Common myeloid progenitor, CD34-positive (primary cell): ENCODE data around the gene FLACC1.
"Not testable (repeated sequence)": the region's sequence is repeated elsewhere in the genome, so short reads cannot be mapped to it uniquely, and the experiment has no call there.

Experiments
- CTCF ChIA-PET: fragments of 350-600 bp; sonication (Branson Sonifier 250); formaldehyde crosslinking; loops from one replicate; lab custom pipeline; 2021; ENCODE audit warnings: antibody characterized with exemption; lab: Charles Lee
- POLR2A ChIA-PET: fragments of 350-600 bp; sonication (Branson Sonifier 250); formaldehyde crosslinking; loops from one replicate; lab custom pipeline; 2021; ENCODE audit warnings: antibody characterized with exemption; lab: Charles Lee
- DNase-seq, 3 donors: peaks; one replicate each; pipeline versions ENCODE4 v3.0.0 to v3.0.0-alpha.2; 2013
- H3K27ac ChIP-seq, 2 experiments: 1 replicate in 1 of 2; 2 replicates in 1 of 2; pipeline ENCODE4 v1.7.0; 2013; ENCODE audit warnings: inconsistent platforms in 2 of 2, low read length in 2 of 2, mild to moderate bottlenecking in 2 of 2, low read depth in 1 of 2, moderate library complexity in 1 of 2; ENCODE audit not compliant: severe bottlenecking in 2 of 2, insufficient read depth in 1 of 2, poor library complexity in 1 of 2
- H3K27me3 ChIP-seq, 5 experiments: replicated peaks in 2 of 5; 1 replicate in 3 of 5; 2 replicates in 2 of 5; pipeline versions ENCODE4 v1.6.1 to v1.7.0; 2013; ENCODE audit warnings: low read length in 4 of 5, mild to moderate bottlenecking in 2 of 5, moderate library complexity in 2 of 5, inconsistent platforms in 1 of 5; ENCODE audit not compliant: insufficient read depth in 5 of 5, control insufficient read depth in 4 of 5
- H3K36me3 ChIP-seq, 4 experiments: 1 replicate in 2 of 4; 2 replicates in 2 of 4; pipeline versions ENCODE4 v1.6.1 to v1.7.0; 2013; ENCODE audit warnings: low read length in 3 of 4, control low read depth in 1 of 4, mild to moderate bottlenecking in 1 of 4; ENCODE audit not compliant: control insufficient read depth in 4 of 4, insufficient read depth in 4 of 4
- H3K4me1 ChIP-seq, 4 experiments: 1 replicate in 3 of 4; 2 replicates in 1 of 4; pipeline versions ENCODE4 v1.6.1 to v1.7.1; 2013; ENCODE audit warnings: low read length in 3 of 4, mild to moderate bottlenecking in 3 of 4, control low read depth in 1 of 4, inconsistent platforms in 1 of 4, moderate library complexity in 1 of 4; ENCODE audit not compliant: control insufficient read depth in 4 of 4, insufficient read depth in 4 of 4; ENCODE audit errors: control extremely low read depth in 1 of 4
- H3K4me3 ChIP-seq, 7 experiments: 1 replicate in 4 of 7; 2 replicates in 3 of 7; pipeline versions ENCODE4 v1.5.1 to v1.7.0; 2013; ENCODE audit warnings: mild to moderate bottlenecking in 7 of 7, low read length in 6 of 7, moderate library complexity in 6 of 7, inconsistent platforms in 2 of 7, low read depth in 2 of 7, control low read depth in 1 of 7; ENCODE audit not compliant: insufficient read depth in 4 of 7, control insufficient read depth in 1 of 7; ENCODE audit errors: extremely low read depth in 1 of 7
- H3K9me3 ChIP-seq, 5 experiments: 1 replicate in 4 of 5; 2 replicates in 1 of 5; pipeline versions ENCODE4 v1.6.1 to v1.7.1; 2013; ENCODE audit warnings: low read length in 4 of 5, mild to moderate bottlenecking in 2 of 5, inconsistent platforms in 1 of 5, low read depth in 1 of 5, moderate library complexity in 1 of 5; ENCODE audit not compliant: control insufficient read depth in 4 of 5, insufficient read depth in 2 of 5; ENCODE audit errors: control extremely low read depth in 1 of 5
- WGBS: methylation state at CpG from one replicate; pipeline ENCODE4 v1.1.5; 2013; ENCODE audit not compliant: insufficient coverage; 5-methylcytosine and 5-hydroxymethylcytosine counted together

FLACC1 gene

GRCh38 chr2:201242571-201243277, 114.4 kb downstream of the FLACC1 start:
- CTCF ChIA-PET = interaction anchor here (1.1 to 4.5 kb wide), 6 partner anchors 9 to 122 kb away, joined by 3 to 26 read pairs (median 4); partner anchors contain the start of gene CASP8
- POLR2A ChIA-PET = interaction anchor here (0.5 to 1.1 kb wide), 2 partner anchors 9 to 15 kb away, joined by 3 read pairs; no protein-coding TSS in a partner anchor

DNA sequence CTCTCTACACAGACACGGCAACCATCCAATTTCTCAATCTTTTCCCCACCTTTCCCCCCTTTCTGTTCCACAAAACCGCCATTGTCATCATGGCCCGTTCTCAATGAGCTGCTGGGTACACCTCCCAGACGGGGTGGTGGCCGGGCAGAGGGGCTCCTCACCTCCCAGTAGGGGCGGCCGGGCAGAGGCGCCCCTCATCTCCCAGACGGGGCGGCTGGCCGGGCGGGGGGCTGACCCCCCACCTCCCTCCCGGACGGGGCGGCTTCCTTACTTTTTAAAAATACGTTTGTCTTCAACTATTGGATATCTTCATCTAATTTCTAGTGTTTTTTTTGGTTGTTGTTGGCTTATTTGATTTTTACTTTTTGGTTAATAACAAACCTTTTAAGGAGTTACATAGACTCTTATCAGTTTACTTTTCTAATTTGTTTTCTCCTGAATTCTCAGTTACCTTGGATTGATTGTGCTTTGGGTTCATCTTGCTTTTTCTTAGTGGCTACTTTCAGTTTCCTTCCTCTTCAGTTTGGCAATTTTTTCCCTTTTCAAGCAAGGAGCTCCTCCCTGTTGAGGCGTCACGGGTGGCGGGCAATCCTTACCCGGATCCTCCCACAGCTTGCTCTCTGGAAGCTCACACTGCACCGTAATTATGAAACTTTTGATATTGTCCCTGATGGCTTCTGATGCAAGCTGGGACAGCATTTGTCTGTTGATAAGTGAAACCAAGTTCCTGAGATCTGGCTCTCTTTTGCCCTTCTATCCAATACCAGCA, 117.8 kb downstream of the FLACC1 start:
- WGBS = 72% methylated on average over 8 of the region's 21 CpGs
- H3K36me3 ChIP-seq = peaks cover 0 to 22% (median 7%) of the 10 kb centered on the region in 4 experiments
- H3K9me3 ChIP-seq, POLR2A ChIA-PET, H3K27me3 ChIP-seq: not testable (repeated sequence)
- peak overlapping the region in 2 of 7 experiments; percentile 6 to 32 for H3K4me3 ChIP-seq
- CTCF ChIA-PET = interaction anchor here (0.9 to 1.2 kb wide), 4 partner anchors 9 to 19 kb away, joined by 3 to 4 read pairs (median 4); no protein-coding TSS in a partner anchor
- DNase-seq = peak in 2 of 3 donors; percentile 52 to 57
- peak overlapping the region in 1 of 2 experiments; percentile 65 for H3K27ac ChIP-seq
- peaks cover 32 to 61% (median 40%) of the 10 kb centered on the region in 4 experiments for H3K4me1 ChIP-seq

More at GRCh38 chr2:201242571-201243277, 114.4 kb downstream of the FLACC1 start:
- Histone ChIP-seq H3K4me1 (peaks cover 15 to 29% (median 22%) of the 10 kb centered on the region in 4 experiments), H3K9me3 (peaks cover 0 to 2% (median 0%) of the 10 kb centered on the region in 5 experiments), H3K27ac (peak overlapping the region in 1 of 2 experiments; percentile 25), H3K36me3 (peaks cover 4 to 25% (median 9%) of the 10 kb centered on the region in 4 experiments), H3K27me3 (no peaks in the 10 kb centered on the region), H3K4me3 (no peak overlapping the region)
- DNase-seq = no peak
